GM12878 (cell line): ENCODE data around the gene RAPGEF1. TPM values are rescaled to one million over a fixed set of nuclear protein-coding genes. Genes with fewer than 3 reads are reported as not detected.
A peak's percentile ranks its signal among the peaks of the same experiment; 100 is the strongest.

ENCODE experiments used
- ATAC-seq: fragments of 200-7000 bp; cut with Tn5 transposase; 3 replicates; pipeline ENCODE4 v1.9.1; 2020; ENCODE audit warnings: mild to moderate bottlenecking, moderate library complexity
- BruUV-seq: library from RNA; stranded (reverse); fragments of 400-500 nt; replicated peaks from 2 replicates; lab custom pipeline; 2021; lab: Mats Ljungman, UMichigan
- CTCF ChIA-PET: fragments of 300-600 bp; sonication (Branson Sonifier 250); formaldehyde crosslinking; extraction: SDS; loops from one replicate; lab custom pipeline; 2021; ENCODE audit warnings: inconsistent platforms; lab: Yijun Ruan, JAX
- POLR2A ChIA-PET: fragments of 350-600 bp; formaldehyde crosslinking; extraction: SDS; loops from one replicate; lab custom pipeline; 2021; ENCODE audit warnings: inconsistent platforms; lab: Charles Lee
- RAD21 ChIA-PET: fragments of 300-600 bp; sonication (Branson Sonifier 250); formaldehyde crosslinking; loops from one replicate; lab custom pipeline; 2023; ENCODE audit warnings: antibody characterized with exemption; ENCODE audit not compliant: unreplicated experiment; lab: Charles Lee
- SMC1A ChIA-PET: fragments of 300-600 bp; sonication (Branson Sonifier 250); formaldehyde crosslinking; loops from one replicate; lab custom pipeline; 2023; ENCODE audit not compliant: unreplicated experiment, uncharacterized antibody; lab: Charles Lee
- DNase-seq: peaks from one replicate; pipeline ENCODE4 v3.0.0-alpha.2; 2011; ENCODE audit warnings: low read depth, low spot score
- FAIRE-seq: peaks from 3 replicates; lab custom pipeline; 2011; peaks lifted over from hg19 to GRCh38; lab: Jason Lieb, UNC
- H2AFZ ChIP-seq: 2 replicates; pipeline ENCODE4 v1.6.0; 2011; ENCODE audit warnings: low read depth, low read length, control low read depth; ENCODE audit not compliant: control insufficient read depth
- H3K27ac ChIP-seq: 2 replicates; pipeline ENCODE4 v1.5.1; 2011; ENCODE audit warnings: control low read depth; ENCODE audit not compliant: control insufficient read depth, insufficient read depth
- H3K27me3 ChIP-seq, 2 experiments: replicated peaks in 1 of 2; 2 replicates each; pipeline versions ENCODE4 v1.6.0 to v1.6.1; 2011; ENCODE audit warnings: low read length in 1 of 2; ENCODE audit not compliant: control insufficient read depth in 2 of 2, insufficient read depth in 2 of 2
- H3K36me3 ChIP-seq, 2 experiments: 2 replicates each; pipeline ENCODE4 v1.5.1; 2011; ENCODE audit warnings: low read length in 1 of 2; ENCODE audit not compliant: control insufficient read depth in 2 of 2, insufficient read depth in 2 of 2
- H3K4me1 ChIP-seq: 2 replicates; pipeline ENCODE4 v1.6.1; 2011; ENCODE audit warnings: mild to moderate bottlenecking, low read length, moderate library complexity, mixed read lengths; ENCODE audit not compliant: control insufficient read depth, insufficient read depth
- H3K4me2 ChIP-seq: 2 replicates; pipeline ENCODE4 v1.6.0; 2011; ENCODE audit warnings: control low read depth; ENCODE audit not compliant: control insufficient read depth, insufficient read depth
- H3K4me3 ChIP-seq: fragments of 200-600 bp; sonication (generic); 2 replicates; pipeline ENCODE4 v1.5.1; 2016
- H3K79me2 ChIP-seq: 2 replicates; pipeline ENCODE4 v1.6.0; 2011; ENCODE audit warnings: low read length; ENCODE audit not compliant: control insufficient read depth, insufficient read depth
- H3K9ac ChIP-seq: 2 replicates; pipeline ENCODE4 v1.8.0; 2011; ENCODE audit warnings: low read length, control low read depth, mixed read lengths; ENCODE audit not compliant: control insufficient read depth, insufficient read depth
- H3K9me3 ChIP-seq: replicated peaks from 3 replicates; pipeline ENCODE4 v1.5.1; 2011; ENCODE audit warnings: mild to moderate bottlenecking, low read length; ENCODE audit not compliant: control insufficient read depth, insufficient read depth
- H4K20me1 ChIP-seq: 2 replicates; pipeline ENCODE4 v1.6.0; 2011; ENCODE audit not compliant: control insufficient read depth, insufficient read depth
- ATF2 ChIP-seq: IDR thresholded peaks from 2 replicates; pipeline ENCODE4 v1.6.1; 2012; ENCODE audit warnings: low read length, inconsistent platforms
- BMI1 ChIP-seq: fragments of 450-650 bp; IDR thresholded peaks from 2 replicates; pipeline ENCODE4 v1.6.1; 2016; ENCODE audit warnings: mild to moderate bottlenecking, moderate library complexity, borderline replicate concordance
- CTCF ChIP-seq, 3 experiments: IDR thresholded peaks in 2 of 3; conservative IDR thresholded peaks in 1 of 3; 2 replicates each; pipeline ENCODE4 v1.5.1; 2011; ENCODE audit warnings: low read depth in 3 of 3, low read length in 3 of 3, mild to moderate bottlenecking in 3 of 3, control low read depth in 2 of 3, moderate library complexity in 2 of 3, inconsistent platforms in 1 of 3, mixed read lengths in 1 of 3; ENCODE audit not compliant: control insufficient read depth in 2 of 3, insufficient read depth in 1 of 3; ENCODE audit errors: extremely low read depth in 1 of 3
- ETV6 ChIP-seq, 2 experiments: fragments of 450-650 bp in 1 of 2; IDR thresholded peaks in 1 of 2; conservative IDR thresholded peaks in 1 of 2; 2 replicates each; pipeline ENCODE4 v1.6.1; 2014; ENCODE audit warnings: antibody characterized with exemption in 1 of 2, borderline replicate concordance in 1 of 2, low read depth in 1 of 2, mild to moderate bottlenecking in 1 of 2, moderate library complexity in 1 of 2
- MYB ChIP-seq: fragments of 150-350 bp; IDR thresholded peaks from 2 replicates; pipeline ENCODE4 v1.6.1; 2014; ENCODE audit warnings: mild to moderate bottlenecking, low read depth, low read length, borderline replicate concordance
- RFX5 ChIP-seq: IDR thresholded peaks from 2 replicates; pipeline ENCODE4 v1.6.1; 2011; ENCODE audit warnings: low read depth, low read length, improper control_type of control experiment
- STAT1 ChIP-seq: fragments of 450-650 bp; conservative IDR thresholded peaks from 2 replicates; pipeline ENCODE4 v1.6.1; 2014; ENCODE audit warnings: antibody characterized with exemption, mild to moderate bottlenecking
- ZNF622 ChIP-seq: fragments of 450-650 bp; IDR thresholded peaks from 2 replicates; pipeline ENCODE4 v1.6.1; 2017; ENCODE audit warnings: mild to moderate bottlenecking, inconsistent platforms
- WGBS: methylation state at CpG from one replicate; pipeline ENCODE4 v1.1.6; 2016; ENCODE audit warnings: low lambda C conversion rate; ENCODE audit not compliant: insufficient replicate concordance, insufficient coverage; ENCODE audit errors: missing lambda C conversion rate; 5-methylcytosine and 5-hydroxymethylcytosine counted together
- in situ Hi-C: fragments of 300-500 bp; cut with MboI; formaldehyde crosslinking; loops from 9 replicates; pipeline ENCODE4 v1.14.3; 2018; ENCODE audit warnings: mixed read lengths
- intact Hi-C: fragments of 100-400 bp; cut with micrococcal nuclease; formaldehyde crosslinking; loops from one replicate; pipeline ENCODE4 v1.14.2; 2022; ENCODE audit not compliant: unreplicated experiment
- polyA plus RNA-seq, 11 experiments: library from polyadenylated mRNA; depleted of rRNA in 4 of 11; unstranded in 6 of 11; stranded (reverse) in 5 of 11; fragments of >200 nt; fragmentation: Nextera tagmentation in 4 of 11; fragmentation: Illumina TruSeq in 1 of 11; extraction: Ambion mirVana in 4 of 11; extraction: Trizol in 1 of 11; gene quantifications; 1 replicate in 1 of 11; 2 replicates in 10 of 11; pipeline versions ENCODE4 v1.2.1 to v1.2.3, GENCODE V29; 2011 to 2016; ENCODE audit warnings: inconsistent platforms in 2 of 11, missing spikeins in 2 of 11, low read depth in 1 of 11
- total RNA-seq, 4 experiments: library from RNA; depleted of rRNA in 3 of 4; stranded (reverse); fragments of >200 nt in 3 of 4; fragmentation: Illumina TruSeq in 1 of 4; extraction: Trizol in 1 of 4; gene quantifications; 2 replicates each; pipeline versions ENCODE4 v1.2.1 to v1.2.3, GENCODE V29; 2013 to 2021
- TF ChIP-seq, protein P1 (sequence below): fragments of 450-650 bp; IDR thresholded peaks from 2 replicates; pipeline ENCODE4 v1.6.1; 2017; ENCODE audit warnings: mild to moderate bottlenecking, moderate library complexity

The RAPGEF1 gene
- total and polyA plus RNA-seq, 10 of the 15 experiments (the other 5 are each of a cell fraction or from before 2014, with no cell fraction given) = 0.42 to 113 (median 45.9) TPM

- ChIA-PET POLR2A (interaction anchor here (0.6 to 5.2 kb wide), 15 partner anchors 9 to 70 kb away, joined by 3 to 28 read pairs (median 4); no protein-coding TSS in a partner anchor), CTCF (interaction anchor here (0.7 to 3.0 kb wide), 15 partner anchors 9 to 75 kb away, joined by 3 to 28 read pairs (median 4); no protein-coding TSS in a partner anchor), RAD21 (interaction anchor here (0.9 to 10.6 kb wide), 12 partner anchors 9 to 63 kb away, joined by 3 to 187 read pairs (median 19); no protein-coding TSS in a partner anchor), SMC1A (interaction anchor here (0.8 to 21.1 kb wide), 15 partner anchors 10 to 77 kb away, joined by 3 to 535 read pairs (median 6); partner anchors contain the start of gene RAPGEF1)
- Histone ChIP-seq H3K27ac (peak overlapping the region; percentile 88), H3K4me2 (peak overlapping the region; percentile 82), H3K36me3 (peaks cover 0 to 3% of the 10 kb centered on the region in 2 experiments), H2AFZ (no peak overlapping the region), H3K9ac (peak overlapping the region; percentile 65), H3K4me3 (peak overlapping the region; percentile 54), H3K4me1 (peaks cover 72% of the 10 kb centered on the region), H3K27me3 (no peaks in the 10 kb centered on the region), H4K20me1 (no peaks in the 10 kb centered on the region), H3K9me3 (no peaks in the 10 kb centered on the region), H3K79me2 (peaks cover 100% of the 10 kb centered on the region)
- ATAC-seq (peak; percentile 74), FAIRE-seq (no peak), DNase-seq (peak; percentile 62)
- in situ Hi-C loops = no loop called here
- WGBS = 4% methylated on average over 15 of the region's 15 CpGs
- TSS peak; percentile 96 for BruUV-seq
- intact Hi-C loops = loop anchor here (2.0 to 5.0 kb wide), 3 partner anchors 36 to 60 kb away; no protein-coding TSS in a partner anchor
- TF ChIP-seq ZNF622 = no peak
- peak in 1 of 2 experiments; percentile 21; a peak in 1 of 4 replicates for TF ChIP-seq ETV6 (conservative IDR thresholded peaks at IDR 0.05 in 1 of 2, IDR thresholded peaks at IDR 0.05 in 1 of 2; ENCODE audit: borderline replicate concordance in 1 of 2, low read depth in 1 of 2)
- no peak for TF ChIP-seq ATF2
- no peak for TF ChIP-seq MYB
- TF ChIP-seq, protein P1, sequence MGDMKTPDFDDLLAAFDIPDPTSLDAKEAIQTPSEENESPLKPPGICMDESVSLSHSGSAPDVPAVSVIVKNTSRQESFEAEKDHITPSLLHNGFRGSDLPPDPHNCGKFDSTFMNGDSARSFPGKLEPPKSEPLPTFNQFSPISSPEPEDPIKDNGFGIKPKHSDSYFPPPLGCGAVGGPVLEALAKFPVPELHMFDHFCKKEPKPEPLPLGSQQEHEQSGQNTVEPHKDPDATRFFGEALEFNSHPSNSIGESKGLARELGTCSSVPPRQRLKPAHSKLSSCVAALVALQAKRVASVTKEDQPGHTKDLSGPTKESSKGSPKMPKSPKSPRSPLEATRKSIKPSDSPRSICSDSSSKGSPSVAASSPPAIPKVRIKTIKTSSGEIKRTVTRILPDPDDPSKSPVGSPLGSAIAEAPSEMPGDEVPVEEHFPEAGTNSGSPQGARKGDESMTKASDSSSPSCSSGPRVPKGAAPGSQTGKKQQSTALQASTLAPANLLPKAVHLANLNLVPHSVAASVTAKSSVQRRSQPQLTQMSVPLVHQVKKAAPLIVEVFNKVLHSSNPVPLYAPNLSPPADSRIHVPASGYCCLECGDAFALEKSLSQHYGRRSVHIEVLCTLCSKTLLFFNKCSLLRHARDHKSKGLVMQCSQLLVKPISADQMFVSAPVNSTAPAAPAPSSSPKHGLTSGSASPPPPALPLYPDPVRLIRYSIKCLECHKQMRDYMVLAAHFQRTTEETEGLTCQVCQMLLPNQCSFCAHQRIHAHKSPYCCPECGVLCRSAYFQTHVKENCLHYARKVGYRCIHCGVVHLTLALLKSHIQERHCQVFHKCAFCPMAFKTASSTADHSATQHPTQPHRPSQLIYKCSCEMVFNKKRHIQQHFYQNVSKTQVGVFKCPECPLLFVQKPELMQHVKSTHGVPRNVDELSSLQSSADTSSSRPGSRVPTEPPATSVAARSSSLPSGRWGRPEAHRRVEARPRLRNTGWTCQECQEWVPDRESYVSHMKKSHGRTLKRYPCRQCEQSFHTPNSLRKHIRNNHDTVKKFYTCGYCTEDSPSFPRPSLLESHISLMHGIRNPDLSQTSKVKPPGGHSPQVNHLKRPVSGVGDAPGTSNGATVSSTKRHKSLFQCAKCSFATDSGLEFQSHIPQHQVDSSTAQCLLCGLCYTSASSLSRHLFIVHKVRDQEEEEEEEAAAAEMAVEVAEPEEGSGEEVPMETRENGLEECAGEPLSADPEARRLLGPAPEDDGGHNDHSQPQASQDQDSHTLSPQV = no peak; the same call in 1 of the 2 replicates
- TF ChIP-seq STAT1 = no peak
- peak; percentile 3 to 5 (median 4); a peak in 1 of 6 replicates for TF ChIP-seq CTCF (IDR thresholded peaks at IDR 0.05 in 2 of 3, conservative IDR thresholded peaks at IDR 0.05 in 1 of 3; ENCODE audit: control insufficient read depth in 2 of 3, extremely low read depth in 1 of 3, insufficient read depth in 1 of 3, low read depth in 3 of 3, low read length in 3 of 3)
- 0 out of 2 replicates have a peak, but pooled peaks have one; percentile 17 for TF ChIP-seq BMI1
- 0 out of 2 replicates have a peak, but pooled peaks have one; percentile 21 for TF ChIP-seq RFX5
These were observed 71.2 kb downstream of the RAPGEF1 start for GRCh38 chr9:131668439-131669268.
